Activated CD4-positive, alpha-beta T cell treated with anti-CD3 and anti-CD28 coated beads, Interleukin-2, amount 10 ng/mL, durations not matched to agents 24 days and 14 days (primary cell): ENCODE data around the gene EMILIN2. TPM values are rescaled to one million over a fixed set of nuclear protein-coding genes. Genes with fewer than 3 reads are reported as not detected.

ENCODE experiments used
- DNase-seq: peaks from one replicate; pipeline ENCODE4 v3.0.0; 2022
- H3K27ac Mint-ChIP-seq: one replicate; pipeline ENCODE4 v1.8.0; 2022; ENCODE audit warnings: mild to moderate bottlenecking, mixed read lengths
- H3K27me3 Mint-ChIP-seq: one replicate; pipeline ENCODE4 v1.8.0; 2022; ENCODE audit warnings: mixed read lengths
- H3K36me3 Mint-ChIP-seq: one replicate; pipeline ENCODE4 v1.8.0; 2022; ENCODE audit warnings: low read depth, mild to moderate bottlenecking, mixed read lengths
- H3K4me1 Mint-ChIP-seq: one replicate; pipeline ENCODE4 v1.8.0; 2021; ENCODE audit warnings: mixed read lengths
- H3K4me3 Mint-ChIP-seq: one replicate; pipeline ENCODE4 v1.8.0; 2022; ENCODE audit warnings: mild to moderate bottlenecking, moderate library complexity, mixed read lengths
- H3K9me3 Mint-ChIP-seq: one replicate; pipeline ENCODE4 v1.8.0; 2021; ENCODE audit warnings: mixed read lengths
- intact Hi-C: fragments of 100-400 bp; cut with micrococcal nuclease; formaldehyde crosslinking; loops from one replicate; pipeline ENCODE4 v1.15.1; 2023
- total RNA-seq: library from RNA; stranded (reverse); gene quantifications from 2 replicates; pipeline ENCODE4 v1.2.3, GENCODE V29; 2022

Gene EMILIN2
- total RNA-seq, 1 donor from 2014 or later: 35.5 TPM

GRCh38 chr18:2926528-2926927 is 79.7 kb downstream of the EMILIN2 start:
- no peaks in the 10 kb centered on the region for H3K9me3 Mint-ChIP-seq
- no peak overlapping the region for H3K4me3 Mint-ChIP-seq
- H3K4me1 Mint-ChIP-seq: peaks cover 3% of the 10 kb centered on the region
- H3K27me3 Mint-ChIP-seq: no peaks in the 10 kb centered on the region
- peaks cover 71% of the 10 kb centered on the region for H3K36me3 Mint-ChIP-seq
- intact Hi-C loops: no loop called here
- no peak for DNase-seq
- H3K27ac Mint-ChIP-seq: no peak overlapping the region

- no peak overlapping the region for H3K27ac Mint-ChIP-seq
These were observed 80.9 kb downstream of the EMILIN2 start for GRCh38 chr18:2927745-2928144.

GRCh38 chr18:2932247-2933181 is 85.7 kb downstream of the EMILIN2 start:
- H3K4me3 Mint-ChIP-seq: peak overlapping the region; percentile 6
- intact Hi-C loops: loop anchor here (1.0 to 2.0 kb wide), 8 partner anchors 16 to 314 kb away; no protein-coding TSS in a partner anchor
- H3K9me3 Mint-ChIP-seq: no peaks in the 10 kb centered on the region
- H3K27me3 Mint-ChIP-seq: no peaks in the 10 kb centered on the region
- H3K27ac Mint-ChIP-seq: peak overlapping the region; percentile 92
- H3K4me1 Mint-ChIP-seq: peaks cover 35% of the 10 kb centered on the region
- peaks cover 62% of the 10 kb centered on the region for H3K36me3 Mint-ChIP-seq
- DNase-seq: peak; percentile 88

More at GRCh38 chr18:2927745-2928144, 80.9 kb downstream of the EMILIN2 start:
- H3K9me3 Mint-ChIP-seq: no peaks in the 10 kb centered on the region
- intact Hi-C loops: no loop called here
- H3K4me3 Mint-ChIP-seq: no peak overlapping the region
- peaks cover 8% of the 10 kb centered on the region for H3K4me1 Mint-ChIP-seq
- peak; percentile 34 for DNase-seq
- H3K36me3 Mint-ChIP-seq: peaks cover 71% of the 10 kb centered on the region
- H3K27me3 Mint-ChIP-seq: no peaks in the 10 kb centered on the region

GRCh38 chr18:2933995-2934394 is 87.2 kb downstream of the EMILIN2 start:
- peak overlapping the region; percentile 65 for H3K27ac Mint-ChIP-seq

GRCh38 chr18:2935438-2936192 is 88.8 kb downstream of the EMILIN2 start:
- no peaks in the 10 kb centered on the region for H3K27me3 Mint-ChIP-seq
- DNase-seq: no peak
- peaks cover 61% of the 10 kb centered on the region for H3K36me3 Mint-ChIP-seq
- H3K27ac Mint-ChIP-seq: peak overlapping the region; percentile 80
- intact Hi-C loops: no loop called here
- H3K4me3 Mint-ChIP-seq: no peak overlapping the region
- no peaks in the 10 kb centered on the region for H3K9me3 Mint-ChIP-seq
- H3K4me1 Mint-ChIP-seq: peaks cover 32% of the 10 kb centered on the region

More at GRCh38 chr18:2933995-2934394, 87.2 kb downstream of the EMILIN2 start:
- H3K27me3 Mint-ChIP-seq: no peaks in the 10 kb centered on the region
- no peak for DNase-seq
- peaks cover 63% of the 10 kb centered on the region for H3K36me3 Mint-ChIP-seq
- H3K4me3 Mint-ChIP-seq: no peak overlapping the region
- intact Hi-C loops: loop anchor here (2.0 kb wide), 2 partner anchors 15 to 61 kb away; no protein-coding TSS in a partner anchor
- no peaks in the 10 kb centered on the region for H3K9me3 Mint-ChIP-seq
- H3K4me1 Mint-ChIP-seq: peaks cover 35% of the 10 kb centered on the region

GRCh38 chr18:2939317-2939716 is 92.5 kb downstream of the EMILIN2 start:
- Mint-ChIP-seq H3K4me1 (peaks cover 26% of the 10 kb centered on the region), H3K36me3 (peaks cover 48% of the 10 kb centered on the region), H3K4me3 (no peak overlapping the region), H3K9me3 (no peaks in the 10 kb centered on the region), H3K27ac (peak overlapping the region; percentile 24), H3K27me3 (no peaks in the 10 kb centered on the region)
- intact Hi-C loops: no loop called here
- no peak for DNase-seq

GRCh38 chr18:2948038-2948437 is 101.2 kb downstream of the EMILIN2 start:
- no peak for DNase-seq
- Mint-ChIP-seq H3K36me3 (peaks cover 67% of the 10 kb centered on the region), H3K4me1 (peaks cover 46% of the 10 kb centered on the region), H3K27me3 (no peaks in the 10 kb centered on the region), H3K27ac (no peak overlapping the region), H3K4me3 (no peak overlapping the region), H3K9me3 (no peaks in the 10 kb centered on the region)
- intact Hi-C loops: loop anchor here (2.0 to 5.0 kb wide), 2 partner anchors 15 to 34 kb away; no protein-coding TSS in a partner anchor

GRCh38 chr18:2952605-2953004 is 105.8 kb downstream of the EMILIN2 start:
- H3K4me1 Mint-ChIP-seq: peaks cover 64% of the 10 kb centered on the region
- no peak for DNase-seq
- peak overlapping the region; percentile 7 for H3K27ac Mint-ChIP-seq
- H3K27me3 Mint-ChIP-seq: no peaks in the 10 kb centered on the region
- H3K4me3 Mint-ChIP-seq: no peak overlapping the region
- no peaks in the 10 kb centered on the region for H3K9me3 Mint-ChIP-seq
- H3K36me3 Mint-ChIP-seq: peaks cover 83% of the 10 kb centered on the region
- intact Hi-C loops: no loop called here

GRCh38 chr18:2953935-2954653 is 107.3 kb downstream of the EMILIN2 start:
- H3K27me3 Mint-ChIP-seq: no peaks in the 10 kb centered on the region
- H3K27ac Mint-ChIP-seq: peak overlapping the region; percentile 37
- no peaks in the 10 kb centered on the region for H3K9me3 Mint-ChIP-seq
- intact Hi-C loops: no loop called here
- no peak for DNase-seq
- no peak overlapping the region for H3K4me3 Mint-ChIP-seq
- peaks cover 67% of the 10 kb centered on the region for H3K4me1 Mint-ChIP-seq
- peaks cover 82% of the 10 kb centered on the region for H3K36me3 Mint-ChIP-seq

- H3K4me3 Mint-ChIP-seq: peak overlapping the region; percentile 79
- H3K36me3 Mint-ChIP-seq: peaks cover 76% of the 10 kb centered on the region
- H3K9me3 Mint-ChIP-seq: no peaks in the 10 kb centered on the region
- H3K27me3 Mint-ChIP-seq: no peaks in the 10 kb centered on the region
- H3K4me1 Mint-ChIP-seq: peaks cover 67% of the 10 kb centered on the region
- intact Hi-C loops: loop anchor here (5.0 kb wide), 2 partner anchors 383 to 647 kb away; partner anchors contain the start of genes METTL4 and NDC80
- peak overlapping the region; percentile 92 for H3K27ac Mint-ChIP-seq
- DNase-seq: no peak
These were observed 108.3 kb downstream of the EMILIN2 start for GRCh38 chr18:2954869-2955645.

GRCh38 chr18:2956056-2956455 is 109.2 kb downstream of the EMILIN2 start:
- intact Hi-C loops: loop anchor here (5.0 kb wide), 2 partner anchors 384 to 646 kb away; partner anchors contain the start of genes METTL4 and NDC80
- Mint-ChIP-seq H3K27me3 (no peaks in the 10 kb centered on the region), H3K36me3 (peaks cover 66% of the 10 kb centered on the region), H3K4me1 (peaks cover 65% of the 10 kb centered on the region), H3K4me3 (peak overlapping the region; percentile 79), H3K27ac (peak overlapping the region; percentile 92), H3K9me3 (no peaks in the 10 kb centered on the region)
- DNase-seq: peak; percentile 75

GRCh38 chr18:2958819-2959298 is 112.1 kb downstream of the EMILIN2 start:
- Mint-ChIP-seq H3K27me3 (no peaks in the 10 kb centered on the region), H3K9me3 (no peaks in the 10 kb centered on the region), H3K4me3 (peak overlapping the region; percentile 82), H3K36me3 (peaks cover 56% of the 10 kb centered on the region), H3K27ac (peak overlapping the region; percentile 99), H3K4me1 (peaks cover 78% of the 10 kb centered on the region)
- peak; percentile 87 for DNase-seq
- intact Hi-C loops: loop anchor here (1.0 to 5.0 kb wide), 5 partner anchors 22 to 643 kb away; partner anchors contain the start of genes METTL4 and NDC80
